Smooth muscle cell (in vitro differentiated cells): ENCODE measurements around the gene CC2D1A. TPM values are rescaled to one million over a fixed set of nuclear protein-coding genes. Genes with fewer than 3 reads are reported as not detected.

Source experiments
- DNase-seq: peaks from one replicate; lab custom pipeline; 2025; ENCODE audit not compliant: unreplicated experiment; lab: John Stamatoyannopoulos, UW
- H2AFZ ChIP-seq: fragments of 200-600 bp; sonication (generic); 2 replicates; pipeline ENCODE4 v1.6.0; 2016; ENCODE audit warnings: antibody characterized with exemption, low read depth, mild to moderate bottlenecking
- H3F3A ChIP-seq: fragments of 200-600 bp; sonication (generic); 2 replicates; pipeline ENCODE4 v1.6.0; 2017; ENCODE audit warnings: antibody characterized with exemption, low read depth
- H3K27ac ChIP-seq: fragments of 200-600 bp; sonication (generic); 2 replicates; pipeline ENCODE4 v1.5.1; 2016; ENCODE audit warnings: low read depth, mild to moderate bottlenecking
- H3K27me3 ChIP-seq: fragments of 200-600 bp; sonication (generic); 2 replicates; pipeline ENCODE4 v1.6.1; 2016; ENCODE audit warnings: low read depth, mild to moderate bottlenecking
- H3K36me3 ChIP-seq: fragments of 200-600 bp; sonication (generic); 2 replicates; pipeline ENCODE4 v1.5.1; 2016; ENCODE audit warnings: low read depth
- H3K4me1 ChIP-seq: fragments of 200-600 bp; sonication (generic); 2 replicates; pipeline ENCODE4 v1.5.1; 2016; ENCODE audit warnings: low read depth
- H3K4me2 ChIP-seq: fragments of 200-600 bp; sonication (generic); 2 replicates; pipeline ENCODE4 v1.6.0; 2016; ENCODE audit warnings: mild to moderate bottlenecking
- H3K4me3 ChIP-seq: fragments of 200-600 bp; sonication (generic); 2 replicates; pipeline ENCODE4 v1.5.1; 2016; ENCODE audit warnings: mild to moderate bottlenecking
- H3K79me2 ChIP-seq: fragments of 200-600 bp; sonication (generic); 2 replicates; pipeline ENCODE4 v1.6.0; 2016; ENCODE audit warnings: low read depth, mild to moderate bottlenecking
- H3K9ac ChIP-seq: fragments of 200-600 bp; sonication (generic); 2 replicates; pipeline ENCODE4 v1.6.0; 2016; ENCODE audit warnings: low read depth
- H3K9me3 ChIP-seq: fragments of 200-600 bp; sonication (generic); replicated peaks from 2 replicates; pipeline ENCODE4 v1.5.1; 2016; ENCODE audit warnings: low read depth
- H4K20me1 ChIP-seq: fragments of 200-600 bp; sonication (generic); 2 replicates; pipeline ENCODE4 v1.6.0; 2016; ENCODE audit warnings: low read depth
- WGBS: methylation state at CpG from one replicate; pipeline ENCODE4 v1.1.7; 2016; ENCODE audit warnings: low lambda C conversion rate; 5-methylcytosine and 5-hydroxymethylcytosine counted together
- polyA plus RNA-seq: library from polyadenylated mRNA; unstranded; fragments of >200 nt; fragmentation: Nextera tagmentation; extraction: Ambion mirVana; gene quantifications from 2 replicates; pipeline ENCODE4 v1.2.1, GENCODE V29; 2016
- total RNA-seq: library from RNA; depleted of rRNA; stranded (reverse); fragments of >200 nt; gene quantifications from 2 replicates; pipeline ENCODE4 v1.2.3, GENCODE V29; 2014
- TF ChIP-seq, protein P1 (sequence below): fragments of 200-600 bp; sonication (generic); IDR thresholded peaks from 2 replicates; pipeline ENCODE4 v1.5.1; 2017; ENCODE audit warnings: borderline replicate concordance, mild to moderate bottlenecking, antibody characterized with exemption; ENCODE audit not compliant: insufficient read depth, poor library complexity, severe bottlenecking

Gene CC2D1A
- total and polyA plus RNA-seq, 2 experiments from 2014 or later = 8.0 to 26.3 TPM

DNA sequence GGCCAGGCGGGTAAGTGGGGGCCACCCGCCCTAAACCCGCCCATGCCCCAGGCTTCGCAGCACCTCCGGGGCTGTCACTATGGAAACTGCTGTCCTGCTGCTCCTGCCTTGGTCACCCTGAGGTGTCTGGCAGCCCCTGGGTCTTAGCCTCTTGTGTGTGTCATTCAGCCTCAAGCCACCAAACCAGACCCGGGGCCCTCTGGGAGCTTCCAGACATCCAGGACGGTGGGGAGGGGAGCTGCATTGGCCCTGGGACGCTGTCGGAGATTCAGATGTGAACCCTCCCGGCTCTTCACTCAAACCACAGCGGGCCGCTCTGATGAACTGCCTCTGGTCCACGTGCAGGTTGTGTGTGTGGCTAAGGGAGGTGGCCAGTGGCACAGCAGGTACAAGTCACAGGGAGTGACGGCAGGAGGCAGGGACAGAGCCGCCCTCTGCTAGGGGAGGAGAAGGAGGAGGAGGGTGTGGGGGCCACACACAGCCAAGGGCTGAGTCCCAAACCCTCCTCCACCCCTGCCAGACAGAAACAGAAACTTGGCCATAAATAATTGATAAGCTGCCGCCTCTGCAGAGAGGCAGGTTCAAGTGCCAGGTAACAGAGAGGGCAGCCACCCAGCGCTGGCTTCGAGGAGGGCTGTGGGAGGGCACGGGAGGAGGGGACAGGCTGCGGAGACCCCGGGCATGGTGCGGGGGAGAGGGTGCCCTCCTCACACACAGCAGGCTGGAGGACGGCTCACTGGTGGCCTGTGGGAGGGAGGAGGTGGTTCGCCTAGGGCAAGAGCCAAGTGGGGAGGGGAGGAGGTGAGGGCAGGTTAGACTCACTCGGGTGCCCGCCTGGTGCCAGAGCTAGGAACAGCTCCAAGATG is 21.0 kb upstream of the CC2D1A start:
- no peaks in the 10 kb centered on the region for H3K9me3 ChIP-seq
- no peaks in the 10 kb centered on the region for H3K79me2 ChIP-seq
- H3K4me1 ChIP-seq = peaks cover 14% of the 10 kb centered on the region
- no peaks in the 10 kb centered on the region for H3K36me3 ChIP-seq
- H4K20me1 ChIP-seq = no peaks in the 10 kb centered on the region
- no peaks in the 10 kb centered on the region for H3K27me3 ChIP-seq
- WGBS = 87% methylated on average over 26 of the region's 26 CpGs
- no peak overlapping the region for H3K4me2 ChIP-seq
- TF ChIP-seq, protein P1, sequence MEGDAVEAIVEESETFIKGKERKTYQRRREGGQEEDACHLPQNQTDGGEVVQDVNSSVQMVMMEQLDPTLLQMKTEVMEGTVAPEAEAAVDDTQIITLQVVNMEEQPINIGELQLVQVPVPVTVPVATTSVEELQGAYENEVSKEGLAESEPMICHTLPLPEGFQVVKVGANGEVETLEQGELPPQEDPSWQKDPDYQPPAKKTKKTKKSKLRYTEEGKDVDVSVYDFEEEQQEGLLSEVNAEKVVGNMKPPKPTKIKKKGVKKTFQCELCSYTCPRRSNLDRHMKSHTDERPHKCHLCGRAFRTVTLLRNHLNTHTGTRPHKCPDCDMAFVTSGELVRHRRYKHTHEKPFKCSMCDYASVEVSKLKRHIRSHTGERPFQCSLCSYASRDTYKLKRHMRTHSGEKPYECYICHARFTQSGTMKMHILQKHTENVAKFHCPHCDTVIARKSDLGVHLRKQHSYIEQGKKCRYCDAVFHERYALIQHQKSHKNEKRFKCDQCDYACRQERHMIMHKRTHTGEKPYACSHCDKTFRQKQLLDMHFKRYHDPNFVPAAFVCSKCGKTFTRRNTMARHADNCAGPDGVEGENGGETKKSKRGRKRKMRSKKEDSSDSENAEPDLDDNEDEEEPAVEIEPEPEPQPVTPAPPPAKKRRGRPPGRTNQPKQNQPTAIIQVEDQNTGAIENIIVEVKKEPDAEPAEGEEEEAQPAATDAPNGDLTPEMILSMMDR = no peak
- no peak overlapping the region for H3K27ac ChIP-seq
- H2AFZ ChIP-seq = no peak overlapping the region
- H3K9ac ChIP-seq = no peak overlapping the region
- H3K4me3 ChIP-seq = no peak overlapping the region
- no peaks in the 10 kb centered on the region for H3F3A ChIP-seq
- DNase-seq = no peak

DNA sequence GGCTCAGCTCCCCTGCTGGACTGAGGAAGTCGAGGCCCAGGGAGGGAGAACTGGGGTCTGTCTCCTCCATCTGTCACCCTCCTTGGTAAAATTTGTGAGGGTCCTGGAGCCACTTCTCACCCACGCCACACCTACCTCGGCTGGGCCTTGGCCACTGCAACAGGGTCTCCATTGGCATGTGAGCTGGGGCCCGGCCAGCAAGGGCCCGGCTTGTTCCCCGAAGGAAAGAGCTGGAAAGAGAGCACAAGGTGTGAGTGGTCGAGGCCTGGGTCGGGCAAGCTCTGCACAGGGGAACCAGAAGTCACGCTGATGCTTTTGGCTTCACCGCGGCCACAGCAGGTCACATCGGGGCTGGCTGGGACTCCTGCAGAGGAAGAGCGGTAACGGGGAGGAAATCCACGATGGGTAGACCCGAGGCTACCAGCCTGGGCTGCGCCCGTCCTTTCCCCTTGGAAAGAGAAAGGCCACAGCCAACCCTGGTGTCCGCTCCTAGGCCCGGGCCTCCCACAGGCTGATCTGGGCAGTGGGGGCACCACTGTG is 20.1 kb upstream of the CC2D1A start:
- Histone ChIP-seq H3K4me1 (peaks cover 8% of the 10 kb centered on the region), H3K27me3 (no peaks in the 10 kb centered on the region), H2AFZ (no peak overlapping the region), H3K4me2 (no peak overlapping the region), H3F3A (no peaks in the 10 kb centered on the region), H3K9ac (no peak overlapping the region), H3K9me3 (no peaks in the 10 kb centered on the region), H4K20me1 (no peaks in the 10 kb centered on the region), H3K79me2 (no peaks in the 10 kb centered on the region), H3K4me3 (no peak overlapping the region), H3K36me3 (no peaks in the 10 kb centered on the region), H3K27ac (no peak overlapping the region)
- DNase-seq = no peak
- TF ChIP-seq, protein P1 = no peak
- WGBS = 95% methylated on average over 20 of the region's 20 CpGs

DNA sequence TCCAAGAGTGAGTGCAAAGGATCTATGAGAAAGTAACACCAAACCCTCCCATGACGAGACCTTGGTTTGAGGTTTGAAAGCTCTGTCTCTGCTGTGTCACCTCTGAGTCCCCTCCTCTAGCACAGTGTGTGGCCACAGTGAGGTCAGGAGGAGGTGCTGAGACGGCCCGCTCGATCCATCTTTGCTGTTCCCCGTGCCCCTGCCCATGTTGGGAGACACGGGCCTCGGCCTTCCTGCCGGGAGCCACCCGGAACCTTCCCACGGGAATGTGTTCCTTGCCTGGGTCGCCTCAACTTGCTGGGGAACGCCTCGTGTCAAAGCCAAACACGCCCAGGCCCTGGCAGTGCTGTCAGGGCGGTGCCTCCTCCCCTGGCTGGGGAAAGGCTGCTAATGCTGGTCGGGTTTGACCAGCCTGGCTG is 19.0 kb upstream of the CC2D1A start:
- Histone ChIP-seq H3F3A (no peaks in the 10 kb centered on the region), H2AFZ (no peak overlapping the region), H3K36me3 (no peaks in the 10 kb centered on the region), H3K4me3 (no peak overlapping the region), H3K4me2 (no peak overlapping the region), H3K4me1 (no peaks in the 10 kb centered on the region), H3K27me3 (no peaks in the 10 kb centered on the region), H3K9me3 (no peaks in the 10 kb centered on the region), H3K27ac (no peak overlapping the region), H3K79me2 (no peaks in the 10 kb centered on the region), H4K20me1 (no peaks in the 10 kb centered on the region), H3K9ac (no peak overlapping the region)
- TF ChIP-seq, protein P1 = no peak
- no peak for DNase-seq
- WGBS = 64% methylated on average over 16 of the region's 16 CpGs
